ENCODE results near the gene MOBP.
"Not testable (repeated sequence)": the region's sequence is repeated elsewhere in the genome, so short reads cannot be mapped to it uniquely, and the experiment has no call there.

The MOBP gene

GRCh38 chr3:39467394-39468107, at the start of gene MOBP:
TSS of gene MOBP (plus strand) at chr3:39467680. CDS start at chr3:39502070, 34,390 bp downstream.
- Histone ChIP-seq H3K4me1 (ENCODE audit: control insufficient read depth, insufficient read depth, low read length) (peaks cover 14% of the 10 kb centered on the region), H3K9ac (ENCODE audit: low read depth, low read length) (no peak within 1 kb of the TSS), H3K9me3 (ENCODE audit: control insufficient read depth, insufficient read depth, low read length) (no peaks in the 10 kb centered on the region), H3K27ac (ENCODE audit: low read depth, low read length) (peak within 1 kb of the TSS; percentile 31), H3K27me3 (ENCODE audit: control insufficient read depth, insufficient read depth, low read length) (no peaks in the 10 kb centered on the region), H3K4me3 (ENCODE audit: low read depth, low read length) (peak within 1 kb of the TSS; percentile 9; the same call in 1 of the 2 replicates), H3K36me3 (ENCODE audit: control insufficient read depth, insufficient read depth, low read length) (no peaks in the 10 kb centered on the region)

GRCh38 chr3:39418556-39419225, 48.8 kb upstream of the MOBP start:
- peaks cover 24% of the 10 kb centered on the region for H3K4me1 ChIP-seq (ENCODE audit: control insufficient read depth, insufficient read depth, low read length)
- not testable (repeated sequence) for H3K27me3 ChIP-seq (ENCODE audit: control insufficient read depth, insufficient read depth, low read length); H3K9ac ChIP-seq (ENCODE audit: low read depth, low read length); H3K9me3 ChIP-seq (ENCODE audit: control insufficient read depth, insufficient read depth, low read length); H3K36me3 ChIP-seq (ENCODE audit: control insufficient read depth, insufficient read depth, low read length); H3K4me3 ChIP-seq (ENCODE audit: low read depth, low read length); H3K27ac ChIP-seq (ENCODE audit: low read depth, low read length)

GRCh38 chr3:39419742-39420315, 47.7 kb upstream of the MOBP start:
- Histone ChIP-seq H3K4me3 (ENCODE audit: low read depth, low read length) (no peak overlapping the region), H3K9me3 (ENCODE audit: control insufficient read depth, insufficient read depth, low read length) (no peaks in the 10 kb centered on the region), H3K36me3 (ENCODE audit: control insufficient read depth, insufficient read depth, low read length) (no peaks in the 10 kb centered on the region)

GRCh38 chr3:39420543-39420942, 46.9 kb upstream of the MOBP start:
- H3K9ac ChIP-seq (ENCODE audit: low read depth, low read length): no peak overlapping the region
- no peaks in the 10 kb centered on the region for H3K9me3 ChIP-seq (ENCODE audit: control insufficient read depth, insufficient read depth, low read length)
- no peak overlapping the region for H3K4me3 ChIP-seq (ENCODE audit: low read depth, low read length)
- no peaks in the 10 kb centered on the region for H3K36me3 ChIP-seq (ENCODE audit: control insufficient read depth, insufficient read depth, low read length)
- peaks cover 24% of the 10 kb centered on the region for H3K4me1 ChIP-seq (ENCODE audit: control insufficient read depth, insufficient read depth, low read length)
- H3K27me3 ChIP-seq (ENCODE audit: control insufficient read depth, insufficient read depth, low read length): no peaks in the 10 kb centered on the region
- H3K27ac ChIP-seq (ENCODE audit: low read depth, low read length): no peak overlapping the region

More at GRCh38 chr3:39419742-39420315, 47.7 kb upstream of the MOBP start:
- no peaks in the 10 kb centered on the region for H3K27me3 ChIP-seq (ENCODE audit: control insufficient read depth, insufficient read depth, low read length)
- H3K4me1 ChIP-seq (ENCODE audit: control insufficient read depth, insufficient read depth, low read length): peaks cover 24% of the 10 kb centered on the region
- no peak overlapping the region for H3K27ac ChIP-seq (ENCODE audit: low read depth, low read length)
- no peak overlapping the region for H3K9ac ChIP-seq (ENCODE audit: low read depth, low read length)

- Histone ChIP-seq H3K4me1 (ENCODE audit: control insufficient read depth, insufficient read depth, low read length) (peaks cover 18% of the 10 kb centered on the region), H3K27ac (ENCODE audit: low read depth, low read length) (no peak overlapping the region), H3K27me3 (ENCODE audit: control insufficient read depth, insufficient read depth, low read length) (no peaks in the 10 kb centered on the region), H3K9me3 (ENCODE audit: control insufficient read depth, insufficient read depth, low read length) (no peaks in the 10 kb centered on the region), H3K36me3 (ENCODE audit: control insufficient read depth, insufficient read depth, low read length) (no peaks in the 10 kb centered on the region), H3K9ac (ENCODE audit: low read depth, low read length) (no peak overlapping the region), H3K4me3 (ENCODE audit: low read depth, low read length) (no peak overlapping the region)
Measured at GRCh38 chr3:39423436-39423970, 44.0 kb upstream of the MOBP start.

- Histone ChIP-seq H3K27me3 (ENCODE audit: control insufficient read depth, insufficient read depth, low read length) (no peaks in the 10 kb centered on the region), H3K9me3 (ENCODE audit: control insufficient read depth, insufficient read depth, low read length) (no peaks in the 10 kb centered on the region), H3K27ac (ENCODE audit: low read depth, low read length) (no peak overlapping the region), H3K36me3 (ENCODE audit: control insufficient read depth, insufficient read depth, low read length) (no peaks in the 10 kb centered on the region), H3K9ac (ENCODE audit: low read depth, low read length) (no peak overlapping the region), H3K4me3 (ENCODE audit: low read depth, low read length) (no peak overlapping the region), H3K4me1 (ENCODE audit: control insufficient read depth, insufficient read depth, low read length) (no peaks in the 10 kb centered on the region)
Measured at GRCh38 chr3:39426312-39426711, 41.2 kb upstream of the MOBP start.

GRCh38 chr3:39427506-39427905, 40.0 kb upstream of the MOBP start:
- no peaks in the 10 kb centered on the region for H3K4me1 ChIP-seq (ENCODE audit: control insufficient read depth, insufficient read depth, low read length)
- H3K9ac ChIP-seq (ENCODE audit: low read depth, low read length): no peak overlapping the region
- no peaks in the 10 kb centered on the region for H3K36me3 ChIP-seq (ENCODE audit: control insufficient read depth, insufficient read depth, low read length)
- no peak overlapping the region for H3K4me3 ChIP-seq (ENCODE audit: low read depth, low read length)
- no peaks in the 10 kb centered on the region for H3K27me3 ChIP-seq (ENCODE audit: control insufficient read depth, insufficient read depth, low read length)
- H3K27ac ChIP-seq (ENCODE audit: low read depth, low read length): no peak overlapping the region
- H3K9me3 ChIP-seq (ENCODE audit: control insufficient read depth, insufficient read depth, low read length): no peaks in the 10 kb centered on the region

GRCh38 chr3:39428745-39429201, 38.7 kb upstream of the MOBP start:
- Histone ChIP-seq H3K27ac (ENCODE audit: low read depth, low read length) (no peak overlapping the region), H3K36me3 (ENCODE audit: control insufficient read depth, insufficient read depth, low read length) (no peaks in the 10 kb centered on the region), H3K9ac (ENCODE audit: low read depth, low read length) (no peak overlapping the region), H3K27me3 (ENCODE audit: control insufficient read depth, insufficient read depth, low read length) (no peaks in the 10 kb centered on the region), H3K9me3 (ENCODE audit: control insufficient read depth, insufficient read depth, low read length) (no peaks in the 10 kb centered on the region), H3K4me1 (ENCODE audit: control insufficient read depth, insufficient read depth, low read length) (no peaks in the 10 kb centered on the region), H3K4me3 (ENCODE audit: low read depth, low read length) (no peak overlapping the region)

GRCh38 chr3:39429466-39429865, 38.0 kb upstream of the MOBP start:
- H3K27ac ChIP-seq (ENCODE audit: low read depth, low read length): no peak overlapping the region

GRCh38 chr3:39432342-39432741, 35.1 kb upstream of the MOBP start:
- Histone ChIP-seq H3K27ac (ENCODE audit: low read depth, low read length) (no peak overlapping the region), H3K9me3 (ENCODE audit: control insufficient read depth, insufficient read depth, low read length) (no peaks in the 10 kb centered on the region), H3K4me1 (ENCODE audit: control insufficient read depth, insufficient read depth, low read length) (no peaks in the 10 kb centered on the region), H3K36me3 (ENCODE audit: control insufficient read depth, insufficient read depth, low read length) (no peaks in the 10 kb centered on the region), H3K9ac (ENCODE audit: low read depth, low read length) (no peak overlapping the region), H3K4me3 (ENCODE audit: low read depth, low read length) (no peak overlapping the region), H3K27me3 (ENCODE audit: control insufficient read depth, insufficient read depth, low read length) (no peaks in the 10 kb centered on the region)

More at GRCh38 chr3:39429466-39429865, 38.0 kb upstream of the MOBP start:
- H3K9me3 ChIP-seq (ENCODE audit: control insufficient read depth, insufficient read depth, low read length): no peaks in the 10 kb centered on the region
- H3K9ac ChIP-seq (ENCODE audit: low read depth, low read length): no peak overlapping the region
- H3K27me3 ChIP-seq (ENCODE audit: control insufficient read depth, insufficient read depth, low read length): no peaks in the 10 kb centered on the region
- H3K36me3 ChIP-seq (ENCODE audit: control insufficient read depth, insufficient read depth, low read length): no peaks in the 10 kb centered on the region
- no peaks in the 10 kb centered on the region for H3K4me1 ChIP-seq (ENCODE audit: control insufficient read depth, insufficient read depth, low read length)
- no peak overlapping the region for H3K4me3 ChIP-seq (ENCODE audit: low read depth, low read length)

- Histone ChIP-seq H3K9me3 (ENCODE audit: control insufficient read depth, insufficient read depth, low read length) (no peaks in the 10 kb centered on the region), H3K4me3 (ENCODE audit: low read depth, low read length) (no peak overlapping the region), H3K36me3 (ENCODE audit: control insufficient read depth, insufficient read depth, low read length) (no peaks in the 10 kb centered on the region), H3K27me3 (ENCODE audit: control insufficient read depth, insufficient read depth, low read length) (no peaks in the 10 kb centered on the region), H3K27ac (ENCODE audit: low read depth, low read length) (no peak overlapping the region), H3K4me1 (ENCODE audit: control insufficient read depth, insufficient read depth, low read length) (no peaks in the 10 kb centered on the region), H3K9ac (ENCODE audit: low read depth, low read length) (no peak overlapping the region)
Measured at GRCh38 chr3:39433642-39434041, 33.8 kb upstream of the MOBP start.

All from HUES48 (cell line).